ENCODE data around the gene TMEM184C.

TMEM184C gene

GRCh38 chr4:147655639-147656038 lies 38.4 kb downstream of the TMEM184C start:
- no peak for DNase-seq (ENCODE audit: low read depth)

GRCh38 chr4:147658501-147658900 lies 41.3 kb downstream of the TMEM184C start:
- DNase-seq (ENCODE audit: low read depth), result no peak

- DNase-seq (ENCODE audit: low read depth), result no peak
These were observed 56.9 kb downstream of the TMEM184C start for GRCh38 chr4:147674073-147674472.

- no peak for DNase-seq (ENCODE audit: low read depth)
These were observed 57.3 kb downstream of the TMEM184C start for GRCh38 chr4:147674496-147674895.

- no peak for DNase-seq (ENCODE audit: low read depth)
These were observed 60.9 kb downstream of the TMEM184C start for GRCh38 chr4:147678106-147678505.

- DNase-seq (ENCODE audit: low read depth), result no peak
These were observed 61.8 kb downstream of the TMEM184C start for GRCh38 chr4:147678796-147679549.

GRCh38 chr4:147682755-147683154 lies 65.6 kb downstream of the TMEM184C start:
- no peak for DNase-seq (ENCODE audit: low read depth)

- DNase-seq (ENCODE audit: low read depth), result no peak
These were observed 66.0 kb downstream of the TMEM184C start for GRCh38 chr4:147683188-147683591.

- peak; percentile 75 for DNase-seq (ENCODE audit: low read depth)
These were observed 66.8 kb downstream of the TMEM184C start, which contains the start of gene PRMT9 for GRCh38 chr4:147683717-147684700. Gene PRMT9, minus strand, starts transcription at chr4:147684163. Its CDS starts 176 bp downstream, at chr4:147683987.

GRCh38 chr4:147689067-147689466 lies 71.9 kb downstream of the TMEM184C start:
- no peak for DNase-seq (ENCODE audit: low read depth)

GRCh38 chr4:147691820-147692219 lies 74.6 kb downstream of the TMEM184C start:
- no peak for DNase-seq (ENCODE audit: low read depth)

GRCh38 chr4:147693218-147693617 lies 76.0 kb downstream of the TMEM184C start:
- no peak for DNase-seq (ENCODE audit: low read depth)

- no peak for DNase-seq (ENCODE audit: low read depth)
These were observed 79.7 kb downstream of the TMEM184C start for GRCh38 chr4:147696866-147697265.

- DNase-seq (ENCODE audit: low read depth), result no peak
These were observed 87.6 kb downstream of the TMEM184C start for GRCh38 chr4:147704846-147705245.

- DNase-seq (ENCODE audit: low read depth), result no peak
These were observed 90.9 kb downstream of the TMEM184C start for GRCh38 chr4:147707892-147708672.

GRCh38 chr4:147709999-147710398 lies 92.8 kb downstream of the TMEM184C start:
- no peak for DNase-seq (ENCODE audit: low read depth)

- no peak for DNase-seq (ENCODE audit: low read depth)
These were observed 97.6 kb downstream of the TMEM184C start for GRCh38 chr4:147714575-147715401.

- DNase-seq (ENCODE audit: low read depth), result no peak
These were observed 100.7 kb downstream of the TMEM184C start for GRCh38 chr4:147717878-147718277.

Data from stimulated activated CD8-positive, alpha-beta memory T cell treated with anti-CD3 and anti-CD28 coated beads, Interleukin-15, amount 100 ng/mL, for 24 hours (primary cell).